GM12874 (cell line): ENCODE data around the gene GPM6B.

Source experiments
- TF ChIP-seq, protein P1 (sequence below): IDR thresholded peaks from 2 replicates; pipeline ENCODE4 v1.5.1; 2011; ENCODE audit warnings: low read depth, mild to moderate bottlenecking, control low read depth, low read length, moderate library complexity; ENCODE audit not compliant: insufficient read depth

Gene GPM6B

GRCh38 chrX:13834355-13834754 lies 17.5 kb upstream of the GPM6B start:
- TF ChIP-seq, protein P1, sequence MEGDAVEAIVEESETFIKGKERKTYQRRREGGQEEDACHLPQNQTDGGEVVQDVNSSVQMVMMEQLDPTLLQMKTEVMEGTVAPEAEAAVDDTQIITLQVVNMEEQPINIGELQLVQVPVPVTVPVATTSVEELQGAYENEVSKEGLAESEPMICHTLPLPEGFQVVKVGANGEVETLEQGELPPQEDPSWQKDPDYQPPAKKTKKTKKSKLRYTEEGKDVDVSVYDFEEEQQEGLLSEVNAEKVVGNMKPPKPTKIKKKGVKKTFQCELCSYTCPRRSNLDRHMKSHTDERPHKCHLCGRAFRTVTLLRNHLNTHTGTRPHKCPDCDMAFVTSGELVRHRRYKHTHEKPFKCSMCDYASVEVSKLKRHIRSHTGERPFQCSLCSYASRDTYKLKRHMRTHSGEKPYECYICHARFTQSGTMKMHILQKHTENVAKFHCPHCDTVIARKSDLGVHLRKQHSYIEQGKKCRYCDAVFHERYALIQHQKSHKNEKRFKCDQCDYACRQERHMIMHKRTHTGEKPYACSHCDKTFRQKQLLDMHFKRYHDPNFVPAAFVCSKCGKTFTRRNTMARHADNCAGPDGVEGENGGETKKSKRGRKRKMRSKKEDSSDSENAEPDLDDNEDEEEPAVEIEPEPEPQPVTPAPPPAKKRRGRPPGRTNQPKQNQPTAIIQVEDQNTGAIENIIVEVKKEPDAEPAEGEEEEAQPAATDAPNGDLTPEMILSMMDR: no peak

GRCh38 chrX:13829983-13830382 lies 13.1 kb upstream of the GPM6B start:
- TF ChIP-seq, protein P1: no peak

DNA sequence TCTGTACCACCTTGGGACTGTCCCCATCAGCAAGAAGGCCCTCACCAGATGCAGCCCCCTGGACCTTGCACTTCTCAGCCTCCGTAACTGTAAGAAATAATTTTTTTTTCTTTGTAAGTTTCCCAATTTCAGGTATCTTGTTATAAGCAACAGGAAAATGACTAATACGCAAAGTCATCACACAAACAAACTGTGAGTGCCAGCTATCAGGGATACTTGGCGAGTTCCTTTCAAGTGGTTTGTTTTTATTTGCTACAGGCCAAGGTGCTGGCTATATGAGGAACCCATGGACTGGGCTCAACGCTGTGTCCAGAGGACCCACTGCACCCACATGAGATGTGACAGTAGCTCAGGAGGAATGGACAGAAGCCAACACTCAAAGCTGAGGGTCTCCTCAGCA lies 11.5 kb upstream of the GPM6B start:
- TF ChIP-seq, protein P1: no peak

DNA sequence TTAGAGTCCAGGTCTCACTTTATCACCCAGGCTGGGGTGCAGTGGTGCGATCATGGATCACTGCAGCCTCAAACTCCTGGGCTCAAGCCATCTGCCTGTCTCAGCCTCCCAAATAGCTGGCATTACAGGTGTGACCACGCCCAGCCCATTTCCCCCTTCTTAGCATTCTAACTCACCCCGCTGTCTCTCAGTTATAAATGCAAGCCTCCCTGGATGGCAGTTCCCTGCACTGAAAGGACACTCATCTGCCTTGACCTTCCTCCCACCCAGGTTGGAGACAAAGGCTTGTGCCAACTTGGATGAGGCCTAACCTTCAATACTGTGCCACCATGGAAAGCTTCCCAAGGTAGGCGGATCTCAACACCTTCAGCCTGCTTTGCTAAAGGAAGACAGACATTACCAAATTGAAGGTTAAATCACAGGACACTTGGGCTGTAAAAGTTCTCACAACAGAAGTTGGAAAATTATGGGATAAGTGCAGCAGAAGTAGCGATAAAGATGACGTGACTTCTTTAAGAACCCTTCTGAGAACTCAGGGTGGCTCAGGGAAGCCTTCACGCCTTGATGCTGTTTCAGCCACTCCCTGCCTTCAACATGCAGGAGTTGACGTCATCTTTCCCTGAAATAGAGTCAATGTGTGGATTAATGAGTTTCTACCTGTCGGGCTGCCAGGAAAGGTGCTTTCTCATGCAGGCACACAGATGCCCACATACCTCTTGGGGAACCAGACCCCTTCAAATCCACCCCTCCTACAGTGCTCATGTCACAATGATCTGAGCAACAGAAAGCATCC lies 10.6 kb upstream of the GPM6B start:
- TF ChIP-seq, protein P1: no peak

DNA sequence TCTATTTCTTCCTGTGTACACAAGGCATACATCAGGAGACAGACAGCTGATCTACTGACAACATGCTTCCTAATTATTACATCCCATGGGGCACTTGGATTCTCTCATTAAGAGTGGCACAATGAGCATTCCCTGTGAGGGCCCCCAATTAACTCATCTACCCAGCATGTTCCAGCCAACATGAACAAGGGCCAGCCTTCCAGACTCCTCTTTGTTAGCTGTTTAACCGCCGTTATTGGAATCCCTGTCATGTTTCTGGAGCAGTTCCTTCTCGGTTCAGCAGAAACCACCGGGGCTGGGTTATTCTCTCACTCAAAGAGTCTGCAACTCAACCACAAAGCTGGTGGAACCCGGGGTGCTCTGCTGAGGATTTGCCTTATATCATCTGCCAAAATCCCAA lies 9.9 kb upstream of the GPM6B start:
- TF ChIP-seq, protein P1: no peak

GRCh38 chrX:13825178-13825762 lies 8.4 kb upstream of the GPM6B start:
- TF ChIP-seq, protein P1: no peak

DNA sequence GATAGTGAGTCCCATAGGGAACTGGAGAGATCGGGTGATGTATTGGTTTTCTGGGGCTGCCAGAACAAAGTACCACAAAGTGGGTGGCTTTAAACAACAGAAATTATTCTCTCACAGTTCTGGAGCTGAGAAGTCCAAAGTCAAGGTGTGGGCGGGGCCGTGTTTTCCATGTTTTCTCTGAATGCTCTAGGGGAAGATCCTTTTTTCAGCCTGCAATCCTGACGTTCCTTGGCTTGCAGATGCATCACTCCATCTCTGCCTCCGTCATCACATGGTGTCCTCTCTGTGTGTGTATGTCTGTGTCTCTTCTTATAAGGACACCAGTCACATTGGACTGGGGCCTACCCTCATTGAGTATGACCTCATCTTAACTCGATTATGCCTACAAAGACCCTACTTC lies 7.9 kb upstream of the GPM6B start:
- TF ChIP-seq, protein P1: no peak
